Naive thymus-derived CD8-positive, alpha-beta T cell (primary cell): ENCODE data around the gene XXYLT1. TPM values are rescaled to one million over a fixed set of nuclear protein-coding genes. Genes with fewer than 3 reads are reported as not detected.

Experiments used
- ATAC-seq, 2 donors: fragments of 150-1000 bp; cut with Tn5 transposase in 1 of 2; sonication (Bioruptor Pico), chemical (Tn5 transposase) in 1 of 2; 1 replicate in 1 of 2; 2 replicates in 1 of 2; pipeline ENCODE4 v1.10.0; 2021; ENCODE audit warnings: mild to moderate bottlenecking in 2 of 2, moderate library complexity in 2 of 2
- POLR2A ChIA-PET: fragments of 350-600 bp; sonication (Branson Sonifier 250); formaldehyde crosslinking; loops from one replicate; lab custom pipeline; 2021; ENCODE audit warnings: antibody characterized with exemption; lab: Charles Lee
- DNase-seq, 10 donors: peaks; one replicate each; pipeline versions ENCODE4 v3.0.0 to v3.0.0-alpha.2; 2020 to 2022
- H3K27ac Mint-ChIP-seq, 10 donors: one replicate each; pipeline ENCODE4 v1.8.0; 2020 to 2022; ENCODE audit warnings: mild to moderate bottlenecking in 10 of 10, mixed read lengths in 10 of 10, moderate library complexity in 4 of 10, inconsistent platforms in 1 of 10
- H3K27me3 Mint-ChIP-seq, 5 donors: one replicate each; pipeline ENCODE4 v1.8.0; 2021 to 2022; ENCODE audit warnings: mixed read lengths in 5 of 5
- H3K36me3 Mint-ChIP-seq, 3 donors: one replicate each; pipeline ENCODE4 v1.8.0; 2020 to 2022; ENCODE audit warnings: mixed read lengths in 3 of 3, mild to moderate bottlenecking in 2 of 3, inconsistent platforms in 1 of 3
- H3K4me1 Mint-ChIP-seq, 4 donors: one replicate each; pipeline ENCODE4 v1.8.0; 2021 to 2022; ENCODE audit warnings: mixed read lengths in 4 of 4
- H3K4me3 Mint-ChIP-seq, 10 donors: one replicate each; pipeline ENCODE4 v1.8.0; 2020 to 2022; ENCODE audit warnings: mild to moderate bottlenecking in 10 of 10, mixed read lengths in 10 of 10, moderate library complexity in 6 of 10, inconsistent platforms in 1 of 10
- H3K9me3 Mint-ChIP-seq, 9 donors: one replicate each; pipeline ENCODE4 v1.8.0; 2020 to 2022; ENCODE audit warnings: mixed read lengths in 9 of 9, mild to moderate bottlenecking in 3 of 9, inconsistent platforms in 1 of 9, moderate library complexity in 1 of 9
- polyA plus RNA-seq, 3 donors: library from polyadenylated mRNA; unstranded; fragments of 300-500 nt; fragmentation: Illumina TruSeq; gene quantifications; one replicate each; pipeline ENCODE4 v1.2.3, GENCODE V29; 2021
- total RNA-seq, 8 experiments: library from RNA in 2 of 8; stranded (reverse) in 2 of 8; gene quantifications; one replicate each; pipeline ENCODE4 v1.2.3 and lab custom pipeline; 2021 to 2026

The XXYLT1 gene
- total and polyA plus RNA-seq, 5 experiments from 2014 or later = 5.4 to 8.3 (median 6.3) TPM

GRCh38 chr3:195106418-195106906 lies 164.5 kb downstream of the XXYLT1 start:
- Mint-ChIP-seq H3K27ac (peak overlapping the region in 2 of 10 donors; percentile 51 to 58), H3K9me3 (no peaks in the 10 kb centered on the region)
- peak; percentile 97 to 98 for ATAC-seq

GRCh38 chr3:195105841-195106417 lies 165.0 kb downstream of the XXYLT1 start:
- H3K9me3 Mint-ChIP-seq = no peaks in the 10 kb centered on the region
- POLR2A ChIA-PET = no interaction called here
- DNase-seq (no peak), ATAC-seq (no peak)
- peaks cover 3 to 23% (median 11%) of the 10 kb centered on the region in 4 donors for H3K4me1 Mint-ChIP-seq
- H3K27me3 Mint-ChIP-seq = no peaks in the 10 kb centered on the region
- H3K36me3 Mint-ChIP-seq = peaks cover 0 to 3% (median 0%) of the 10 kb centered on the region in 3 donors
- peak overlapping the region in 1 of 10 donors; percentile 51 for H3K27ac Mint-ChIP-seq
- peak overlapping the region in 9 of 10 donors; percentile 38 to 87 (median 76) for H3K4me3 Mint-ChIP-seq

More at GRCh38 chr3:195106418-195106906, 164.5 kb downstream of the XXYLT1 start:
- H3K36me3 Mint-ChIP-seq = peaks cover 0 to 3% (median 0%) of the 10 kb centered on the region in 3 donors
- H3K27me3 Mint-ChIP-seq = no peaks in the 10 kb centered on the region
- H3K4me3 Mint-ChIP-seq = peak overlapping the region; percentile 38 to 87 (median 77)
- POLR2A ChIA-PET = interaction anchor here (1.0 kb wide), 1 partner anchor 424 kb away, joined by 9 read pairs; no protein-coding TSS in a partner anchor
- peak; percentile 51 to 79 (median 76) for DNase-seq
- peaks cover 3 to 17% (median 8%) of the 10 kb centered on the region in 4 donors for H3K4me1 Mint-ChIP-seq

GRCh38 chr3:195105389-195105788 lies 165.6 kb downstream of the XXYLT1 start:
- H3K9me3 Mint-ChIP-seq = no peaks in the 10 kb centered on the region
- H3K27me3 Mint-ChIP-seq = no peaks in the 10 kb centered on the region
- POLR2A ChIA-PET = interaction anchor here (1.0 kb wide), 1 partner anchor 419 kb away, joined by 4 read pairs; the partner anchor contains the start of gene FAM43A
- no peak overlapping the region for H3K27ac Mint-ChIP-seq
- no peak for DNase-seq
- ATAC-seq = no peak
- peaks cover 3 to 28% (median 14%) of the 10 kb centered on the region in 4 donors for H3K4me1 Mint-ChIP-seq
- peaks cover 0 to 3% (median 0%) of the 10 kb centered on the region in 3 donors for H3K36me3 Mint-ChIP-seq
- no peak overlapping the region for H3K4me3 Mint-ChIP-seq

GRCh38 chr3:195104340-195104739 lies 166.6 kb downstream of the XXYLT1 start:
- peak in 1 of 10 donors; percentile 46 for DNase-seq
- POLR2A ChIA-PET = interaction anchor here (1.0 kb wide), 1 partner anchor 418 kb away, joined by 4 read pairs; the partner anchor contains the start of gene FAM43A
- ATAC-seq = no peak
- Mint-ChIP-seq H3K4me1 (peaks cover 3 to 30% (median 14%) of the 10 kb centered on the region in 4 donors), H3K9me3 (no peaks in the 10 kb centered on the region), H3K27ac (no peak overlapping the region), H3K4me3 (no peak overlapping the region), H3K36me3 (peaks cover 0 to 3% (median 0%) of the 10 kb centered on the region in 3 donors), H3K27me3 (no peaks in the 10 kb centered on the region)

GRCh38 chr3:195103623-195104022 lies 167.3 kb downstream of the XXYLT1 start:
- peaks cover 0 to 3% (median 0%) of the 10 kb centered on the region in 3 donors for H3K36me3 Mint-ChIP-seq
- H3K27ac Mint-ChIP-seq = no peak overlapping the region
- POLR2A ChIA-PET = no interaction called here
- no peaks in the 10 kb centered on the region for H3K27me3 Mint-ChIP-seq
- H3K9me3 Mint-ChIP-seq = no peaks in the 10 kb centered on the region
- DNase-seq = no peak
- H3K4me1 Mint-ChIP-seq = peaks cover 3 to 35% (median 14%) of the 10 kb centered on the region in 4 donors
- no peak overlapping the region for H3K4me3 Mint-ChIP-seq
- no peak for ATAC-seq

GRCh38 chr3:195102609-195103467 lies 168.1 kb downstream of the XXYLT1 start:
- H3K4me3 Mint-ChIP-seq = no peak overlapping the region
- no peak for ATAC-seq

GRCh38 chr3:195101927-195102608 lies 168.9 kb downstream of the XXYLT1 start:
- no peak overlapping the region for H3K4me3 Mint-ChIP-seq
- H3K27ac Mint-ChIP-seq = peak overlapping the region in 2 of 10 donors; percentile 19 to 59
- DNase-seq (peak in 1 of 10 donors; percentile 10), ATAC-seq (no peak)
- no peaks in the 10 kb centered on the region for H3K27me3 Mint-ChIP-seq
- H3K4me1 Mint-ChIP-seq = peaks cover 3 to 41% (median 13%) of the 10 kb centered on the region in 4 donors
- POLR2A ChIA-PET = no interaction called here
- no peaks in the 10 kb centered on the region for H3K9me3 Mint-ChIP-seq
- peaks cover 0 to 3% (median 0%) of the 10 kb centered on the region in 3 donors for H3K36me3 Mint-ChIP-seq

More at GRCh38 chr3:195102609-195103467, 168.1 kb downstream of the XXYLT1 start:
- H3K4me1 Mint-ChIP-seq = peaks cover 3 to 36% (median 14%) of the 10 kb centered on the region in 4 donors
- no peaks in the 10 kb centered on the region for H3K9me3 Mint-ChIP-seq
- H3K27ac Mint-ChIP-seq = peak overlapping the region in 2 of 10 donors; percentile 19 to 54
- DNase-seq = peak in 1 of 10 donors; percentile 32
- no peaks in the 10 kb centered on the region for H3K27me3 Mint-ChIP-seq
- POLR2A ChIA-PET = no interaction called here
- peaks cover 0 to 3% (median 0%) of the 10 kb centered on the region in 3 donors for H3K36me3 Mint-ChIP-seq

GRCh38 chr3:195101001-195101583 lies 169.9 kb downstream of the XXYLT1 start:
- Mint-ChIP-seq H3K4me1 (peaks cover 1 to 43% (median 9%) of the 10 kb centered on the region in 4 donors), H3K4me3 (peak overlapping the region in 1 of 10 donors; percentile 37), H3K9me3 (no peaks in the 10 kb centered on the region), H3K27me3 (no peaks in the 10 kb centered on the region), H3K36me3 (peaks cover 0 to 3% (median under 1%) of the 10 kb centered on the region in 3 donors), H3K27ac (peak overlapping the region in 5 of 10 donors; percentile 2 to 59 (median 42))
- ATAC-seq = no peak
- POLR2A ChIA-PET = interaction anchor here (0.6 to 0.8 kb wide), 2 partner anchors 349 to 417 kb away, joined by 3 to 5 read pairs; no protein-coding TSS in a partner anchor
- DNase-seq = peak in 2 of 10 donors; percentile 25 to 49

- peak overlapping the region in 6 of 10 donors; percentile 1 to 63 (median 31) for H3K27ac Mint-ChIP-seq
- POLR2A ChIA-PET = interaction anchor here (0.6 to 0.8 kb wide), 2 partner anchors 350 to 416 kb away, joined by 3 to 5 read pairs; no protein-coding TSS in a partner anchor
- H3K27me3 Mint-ChIP-seq = no peaks in the 10 kb centered on the region
Observed at GRCh38 chr3:195099951-195100785, 170.8 kb downstream of the XXYLT1 start.

GRCh38 chr3:195098741-195099525 lies 172.0 kb downstream of the XXYLT1 start:
- POLR2A ChIA-PET = no interaction called here
- Mint-ChIP-seq H3K9me3 (peaks cover 0 to 1% (median 0%) of the 10 kb centered on the region in 9 donors), H3K27ac (no peak overlapping the region), H3K27me3 (no peaks in the 10 kb centered on the region), H3K36me3 (peaks cover 0 to 6% (median 6%) of the 10 kb centered on the region in 3 donors), H3K4me1 (peaks cover 1 to 62% (median 16%) of the 10 kb centered on the region in 4 donors), H3K4me3 (no peak overlapping the region)
- DNase-seq = peak in 1 of 10 donors; percentile 15
- no peak for ATAC-seq

More at GRCh38 chr3:195099951-195100785, 170.8 kb downstream of the XXYLT1 start:
- no peak for ATAC-seq
- DNase-seq = peak in 1 of 10 donors; percentile 31
- Mint-ChIP-seq H3K9me3 (peaks cover 0 to under 1% (median 0%) of the 10 kb centered on the region in 9 donors), H3K4me3 (no peak overlapping the region), H3K36me3 (peaks cover 0 to 5% (median 3%) of the 10 kb centered on the region in 3 donors), H3K4me1 (peaks cover 0 to 49% (median 8%) of the 10 kb centered on the region in 4 donors)
